Measurements from ENCODE around the gene PDGFA.

The PDGFA gene

DNA sequence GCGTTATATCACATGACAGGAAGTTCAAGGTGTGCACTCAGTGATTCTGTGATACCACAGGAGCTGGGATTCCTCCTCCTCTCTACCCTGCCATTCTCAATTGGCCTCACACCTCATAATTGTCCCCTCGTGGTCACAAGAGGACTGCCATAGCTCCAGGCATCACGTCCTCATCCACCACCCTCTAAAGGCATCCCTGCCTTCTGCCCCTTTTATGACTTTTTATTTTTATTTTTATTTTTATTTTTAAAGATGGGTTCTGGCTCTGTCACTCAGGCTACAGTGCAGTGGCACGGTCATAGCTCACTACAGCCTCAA lies 47.0 kb downstream of the PDGFA start:
- DNase-seq (ENCODE audit: low spot score) = no peak

DNA sequence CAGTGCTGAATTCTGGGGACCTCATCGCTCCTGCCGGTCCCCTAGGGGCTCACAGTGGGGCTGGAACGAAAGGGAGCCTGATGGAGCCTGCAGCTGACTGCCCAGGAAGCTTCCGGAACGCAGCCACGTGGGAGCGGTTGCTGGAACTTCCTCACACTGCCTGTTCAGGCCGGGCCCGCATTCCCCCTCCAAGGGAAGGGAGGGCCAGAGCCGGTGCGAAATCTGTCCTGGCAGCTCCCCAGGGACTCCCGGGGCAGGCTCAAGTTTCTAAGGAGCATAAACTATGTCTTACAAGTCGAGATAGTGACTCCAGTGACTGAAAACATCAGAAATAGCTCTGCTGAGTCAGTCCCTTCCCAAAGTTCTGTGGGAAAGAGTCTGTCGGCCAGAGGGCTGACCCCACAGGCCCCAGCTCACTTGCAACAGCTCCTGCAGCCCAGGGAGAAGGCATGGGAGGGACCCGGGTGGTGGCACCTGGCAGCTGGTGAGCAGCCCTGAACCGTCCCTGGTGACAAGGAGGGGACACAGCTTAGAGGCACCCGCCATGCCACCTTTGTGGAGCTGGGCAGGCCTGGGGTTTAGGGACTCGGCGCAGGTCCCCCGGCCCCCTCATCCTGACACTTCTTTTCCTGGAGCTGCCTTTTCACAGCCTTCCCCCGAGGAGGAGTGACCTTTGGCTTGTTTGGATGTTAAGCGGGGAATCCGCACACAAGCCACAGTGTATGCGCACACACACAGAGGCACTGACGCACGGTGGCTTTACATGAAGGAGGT lies 47.6 kb downstream of the PDGFA start:
- DNase-seq (ENCODE audit: low spot score) = no peak

DNA sequence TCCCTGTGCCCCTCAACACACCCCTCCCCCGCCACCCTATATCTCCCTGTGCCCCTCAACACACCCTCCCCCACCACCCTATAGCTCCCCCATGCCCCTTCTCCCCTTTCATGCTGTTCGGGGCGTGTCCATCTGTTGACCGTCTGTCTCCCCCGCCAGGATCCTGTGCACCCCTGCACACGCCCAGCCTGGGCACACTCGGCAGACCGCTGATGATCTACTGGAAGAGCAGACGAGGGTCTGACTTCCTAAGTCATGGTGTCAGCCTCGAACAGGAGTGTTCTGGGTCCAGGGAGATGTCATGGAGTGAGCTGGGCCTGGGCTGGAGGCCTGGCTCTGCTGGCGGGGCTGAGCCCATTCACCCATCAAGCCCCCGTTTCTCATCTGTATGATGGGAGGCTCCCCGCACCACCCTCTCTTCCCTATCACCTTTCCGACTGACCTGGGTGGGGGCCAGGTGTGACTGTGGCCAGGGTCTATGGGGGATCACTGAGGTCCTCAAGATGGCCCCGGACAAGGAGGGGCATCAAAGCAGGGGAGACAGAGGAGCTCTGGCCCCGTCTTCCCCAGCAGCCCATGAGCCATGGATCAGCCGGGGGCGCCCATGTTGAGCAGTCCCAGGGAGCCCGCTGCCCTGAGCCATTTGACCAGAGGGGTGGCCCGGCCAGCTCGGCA lies 48.3 kb downstream of the PDGFA start:
- no peak for DNase-seq (ENCODE audit: low spot score)

DNA sequence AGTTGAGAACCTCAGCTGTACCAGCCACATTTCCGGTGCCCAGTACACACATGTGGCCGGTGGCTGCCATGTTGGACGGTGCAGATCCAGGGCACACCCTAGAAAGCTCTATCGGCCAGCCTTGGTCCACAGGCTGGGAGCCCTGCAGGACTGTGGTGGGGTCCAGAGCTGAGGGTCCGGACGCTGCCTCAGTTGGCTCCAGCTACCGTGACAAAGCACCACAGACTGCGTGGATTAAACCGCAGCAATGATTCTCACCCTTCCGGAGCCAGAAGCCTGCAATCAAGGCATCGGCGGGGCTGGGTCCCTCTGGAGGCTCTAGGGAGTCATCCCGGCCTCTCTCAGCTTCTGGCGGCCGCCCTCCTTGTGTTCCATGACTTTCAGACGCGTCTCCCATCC lies 50.1 kb downstream of the PDGFA start:
- no peak for DNase-seq (ENCODE audit: low spot score)

DNA sequence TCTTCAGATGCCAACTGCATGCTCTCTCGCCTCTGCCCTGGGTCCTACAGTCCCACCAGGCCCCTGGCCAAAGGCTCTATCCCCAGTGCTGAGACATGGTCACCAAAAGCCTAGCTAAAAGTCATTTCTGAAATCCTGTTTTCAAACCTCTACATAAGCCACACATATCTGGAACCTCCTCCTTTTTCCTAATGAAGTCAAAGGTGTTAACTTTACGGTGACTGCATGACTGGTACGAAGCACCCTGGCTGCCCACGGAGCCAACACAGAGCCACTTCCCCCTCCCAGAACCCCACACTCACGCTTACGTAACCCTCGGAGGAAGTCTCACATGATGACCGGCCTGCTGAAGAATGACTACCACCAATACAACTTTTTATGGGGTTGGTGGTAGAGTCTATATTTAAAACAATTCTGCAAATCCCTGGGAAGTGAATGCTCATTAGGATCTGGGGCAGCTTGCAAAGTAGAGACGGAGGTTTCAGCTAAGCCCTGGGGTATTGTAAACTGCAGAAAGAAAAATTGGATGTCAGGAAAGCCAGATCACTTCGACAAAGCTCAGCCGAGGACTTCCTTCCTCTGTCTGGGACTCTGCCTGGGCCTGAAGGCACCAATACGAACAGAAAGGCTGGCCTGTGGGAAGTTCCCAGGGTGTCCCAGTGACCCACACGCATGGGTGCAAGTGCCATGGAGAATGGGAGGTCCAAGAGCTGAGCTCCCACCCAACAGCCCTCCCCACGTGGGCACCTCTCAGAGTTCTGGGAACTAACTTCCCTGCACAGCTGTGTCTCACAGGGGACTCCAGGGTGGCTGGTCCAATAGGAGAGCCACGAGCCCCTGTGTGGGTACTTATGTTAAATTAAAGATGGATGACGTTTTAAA lies 50.7 kb downstream of the PDGFA start:
- DNase-seq (ENCODE audit: low spot score) = no peak

DNA sequence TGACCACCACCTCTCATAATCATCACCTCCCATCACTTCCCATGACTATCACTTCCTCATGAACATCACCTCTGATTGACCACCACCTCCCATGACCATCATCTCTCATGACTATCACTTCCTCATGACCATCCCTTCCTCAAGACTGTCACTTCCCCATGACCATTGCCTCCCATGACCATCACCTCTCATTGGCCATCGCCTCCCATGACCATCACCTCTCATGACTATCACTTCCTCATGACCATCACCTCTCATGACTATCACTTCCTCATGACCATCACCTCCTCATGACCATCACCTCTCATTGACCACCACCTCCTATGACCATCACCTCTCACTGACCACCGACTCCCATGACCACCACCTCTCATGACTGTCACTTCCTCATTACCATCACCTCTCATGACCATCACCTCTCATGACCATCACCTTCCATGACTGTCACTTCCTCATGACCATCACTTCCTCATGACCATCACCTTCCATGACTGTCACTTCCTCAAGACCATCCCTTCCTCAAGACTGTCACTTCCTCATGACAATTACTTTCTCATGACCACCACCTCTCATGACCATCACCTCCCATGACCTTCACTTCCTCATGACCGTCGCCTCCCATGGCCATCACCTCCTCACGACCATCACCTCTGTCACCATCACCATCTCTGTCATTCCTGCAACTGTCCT lies 51.6 kb downstream of the PDGFA start:
- no peak for DNase-seq (ENCODE audit: low spot score)

DNA sequence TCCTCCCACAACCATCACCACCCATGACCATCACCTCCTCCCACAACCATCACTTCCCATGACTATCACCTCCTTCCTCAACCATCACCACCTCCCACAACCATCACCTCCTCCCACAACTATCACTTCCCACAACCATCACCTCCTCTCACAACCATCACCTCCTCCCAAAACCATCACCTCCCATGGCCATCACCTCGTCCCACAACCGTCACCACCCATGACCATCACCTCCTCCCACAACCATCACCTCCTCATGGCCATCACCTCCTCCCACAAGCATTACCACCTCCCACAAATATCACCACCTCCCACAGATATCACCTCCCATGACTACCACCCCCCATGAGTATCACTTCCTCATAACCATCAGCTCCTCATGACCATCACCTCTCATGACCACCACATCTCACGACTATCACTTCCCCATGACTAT lies 52.2 kb downstream of the PDGFA start:
- DNase-seq (ENCODE audit: low spot score) = no peak

DNA sequence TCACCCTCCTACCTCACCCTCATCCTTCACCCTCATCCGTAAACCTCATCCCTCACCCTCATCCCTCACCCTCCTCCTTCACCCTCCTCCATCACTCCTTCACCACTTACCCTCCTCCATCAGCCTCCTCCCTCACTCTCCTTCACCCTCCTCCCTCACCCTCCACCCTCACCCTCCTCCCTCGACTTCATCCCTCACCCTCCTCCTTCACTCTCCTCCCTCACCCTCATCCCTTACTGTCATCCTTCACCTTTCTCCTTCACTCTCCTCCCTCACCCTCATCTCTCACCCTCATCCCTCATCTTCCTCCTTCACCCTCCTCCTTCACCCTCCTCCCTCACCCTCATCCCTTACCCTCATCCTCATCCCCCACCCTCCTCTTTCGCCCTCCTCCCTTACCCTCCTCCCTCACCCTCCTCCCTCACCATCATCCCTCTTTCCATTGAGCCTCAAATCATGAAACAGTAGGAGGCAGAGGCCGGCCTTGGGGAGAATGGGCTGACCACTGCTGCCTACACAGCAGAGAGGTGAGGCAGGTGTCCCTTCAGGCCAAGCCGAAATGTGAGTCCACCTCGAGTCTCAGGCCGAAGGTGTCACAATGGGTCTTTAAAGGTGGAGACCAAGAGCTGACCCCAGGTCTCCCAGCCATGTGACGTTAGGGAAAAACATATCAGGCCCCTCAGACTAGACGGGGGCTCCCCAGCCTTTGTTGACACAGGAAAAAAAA lies 53.0 kb downstream of the PDGFA start:
- DNase-seq (ENCODE audit: low spot score) = no peak

DNA sequence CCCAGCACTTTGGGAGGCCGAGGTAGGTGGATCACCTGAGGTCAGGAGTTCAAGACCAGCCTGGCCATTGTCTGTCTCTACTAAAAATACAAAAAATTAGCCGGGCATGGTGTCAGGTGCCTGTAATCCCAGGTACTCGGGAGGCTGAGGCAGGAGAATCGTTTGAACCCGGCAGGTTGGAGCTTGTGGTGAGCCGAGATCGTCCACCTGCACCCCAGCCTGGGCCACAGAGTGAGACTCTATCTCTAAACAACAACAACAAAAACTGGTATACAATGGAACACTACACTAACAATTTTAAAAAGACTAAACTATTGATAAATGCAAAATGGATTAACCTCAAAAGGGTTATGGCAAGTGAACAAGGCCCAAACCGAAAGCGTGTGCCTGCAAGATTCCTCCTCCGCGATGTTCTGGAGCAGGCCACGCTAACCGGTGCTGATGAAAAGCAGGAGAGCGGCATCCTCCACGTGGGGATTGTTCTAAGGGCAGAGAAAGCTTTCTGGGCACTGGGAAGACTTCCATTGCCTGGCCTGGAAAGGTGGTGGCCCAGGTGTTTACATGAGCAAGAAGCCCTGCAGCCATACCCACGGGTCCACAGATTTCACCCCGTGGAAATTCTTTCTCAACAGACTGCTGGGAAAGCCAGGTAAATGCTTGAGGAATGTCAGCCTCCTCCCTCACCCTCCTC lies 53.8 kb downstream of the PDGFA start:
- no peak for DNase-seq (ENCODE audit: low spot score)

DNA sequence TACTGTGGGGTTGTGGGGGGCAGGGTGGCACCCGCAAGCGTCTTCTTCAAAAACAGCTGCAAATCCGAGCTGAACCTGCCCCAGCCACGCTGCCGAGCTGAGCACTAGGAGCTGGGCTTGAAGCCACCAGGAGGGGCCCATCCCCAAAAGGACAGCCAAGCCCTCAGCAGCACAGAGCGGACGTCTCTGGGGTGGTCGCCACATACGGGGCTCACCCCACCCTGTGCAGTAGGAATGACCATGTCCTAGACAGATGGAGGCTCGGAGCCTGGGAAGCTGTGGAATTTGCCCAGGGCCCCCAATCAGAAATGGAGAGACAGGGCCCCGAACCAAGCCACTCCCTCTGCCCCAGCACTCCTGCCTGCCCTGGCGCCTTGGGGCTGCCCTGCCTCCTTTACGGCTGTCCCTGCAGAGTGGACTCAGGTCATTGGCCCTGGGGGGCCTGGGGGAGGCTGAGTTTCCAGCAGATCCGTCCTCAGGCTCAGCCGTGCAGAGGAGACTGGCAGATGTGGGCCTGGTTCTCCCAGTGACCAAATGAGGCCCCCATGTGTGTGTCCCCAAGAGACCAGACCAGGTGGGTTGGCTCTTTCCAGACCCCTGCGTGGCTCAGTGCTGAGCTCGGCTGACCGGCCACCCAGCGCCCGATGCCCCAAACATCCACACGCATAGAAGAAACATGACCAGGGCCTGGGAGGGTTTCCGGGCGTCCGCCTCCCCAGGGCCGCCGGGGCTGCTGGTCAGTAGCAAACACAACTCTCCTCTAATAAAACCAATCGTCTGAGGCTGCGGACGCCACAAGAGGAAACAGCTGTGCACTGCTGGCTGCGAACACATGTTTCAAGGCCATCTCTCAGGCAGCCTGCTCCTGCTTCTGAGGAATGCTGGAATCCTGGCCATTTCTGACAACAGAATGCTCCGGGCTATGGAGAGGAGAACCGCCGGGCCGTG lies 54.9 kb downstream of the PDGFA start:
- no peak for DNase-seq (ENCODE audit: low spot score)

DNA sequence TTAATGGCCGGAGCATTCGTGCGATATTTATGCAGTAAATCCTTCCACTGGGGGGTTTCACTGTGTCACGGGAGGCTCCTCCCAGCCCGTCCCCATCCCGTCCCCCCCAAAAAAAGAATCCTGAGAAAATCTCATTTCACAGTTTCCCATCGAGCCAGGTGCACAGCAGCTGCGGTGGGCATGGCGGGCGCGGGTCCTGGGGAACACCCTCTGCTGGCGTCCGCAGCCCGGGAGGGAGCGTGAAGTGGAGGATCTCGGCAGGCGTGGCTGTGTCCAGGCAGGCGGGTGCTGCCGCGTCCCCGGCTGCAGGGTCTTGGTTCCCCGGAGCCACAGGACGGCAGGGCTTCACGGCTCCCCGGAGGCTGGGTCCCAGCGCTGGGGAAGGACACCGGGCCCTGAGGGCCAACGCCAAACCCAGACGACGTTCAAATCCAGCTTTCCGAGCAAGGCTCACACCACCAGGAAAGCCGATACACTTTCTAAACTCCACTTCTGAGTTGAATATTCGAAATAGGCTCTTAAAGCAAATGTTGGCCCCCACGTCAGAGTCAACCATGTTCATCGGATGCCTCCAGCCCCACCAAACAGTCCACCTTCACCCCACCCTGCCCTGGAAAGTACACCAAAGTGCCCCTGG lies 55.7 kb downstream of the PDGFA start:
- DNase-seq (ENCODE audit: low spot score) = no peak

DNA sequence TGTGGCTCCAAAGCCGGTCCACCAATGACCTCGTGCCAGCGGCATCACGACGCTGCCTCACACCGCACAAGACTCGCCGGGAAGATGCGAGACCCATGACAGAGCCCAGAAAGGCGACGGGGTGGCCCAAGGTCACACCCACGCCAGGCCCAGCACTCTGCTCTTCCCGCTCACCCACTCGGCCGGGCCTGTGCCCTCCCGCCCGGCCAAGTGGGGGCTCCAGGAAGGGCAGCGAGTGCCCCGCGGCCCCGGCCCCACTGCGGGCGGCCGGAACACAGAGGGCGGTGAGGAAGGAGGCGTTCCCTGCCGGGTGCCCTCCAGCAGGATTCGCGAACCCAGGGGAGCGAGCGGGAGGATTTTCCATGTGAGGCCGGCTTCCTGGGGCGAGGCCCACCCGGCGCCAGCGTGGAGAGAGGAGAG lies 56.3 kb downstream of the PDGFA start:
- no peak for DNase-seq (ENCODE audit: low spot score)

DNA sequence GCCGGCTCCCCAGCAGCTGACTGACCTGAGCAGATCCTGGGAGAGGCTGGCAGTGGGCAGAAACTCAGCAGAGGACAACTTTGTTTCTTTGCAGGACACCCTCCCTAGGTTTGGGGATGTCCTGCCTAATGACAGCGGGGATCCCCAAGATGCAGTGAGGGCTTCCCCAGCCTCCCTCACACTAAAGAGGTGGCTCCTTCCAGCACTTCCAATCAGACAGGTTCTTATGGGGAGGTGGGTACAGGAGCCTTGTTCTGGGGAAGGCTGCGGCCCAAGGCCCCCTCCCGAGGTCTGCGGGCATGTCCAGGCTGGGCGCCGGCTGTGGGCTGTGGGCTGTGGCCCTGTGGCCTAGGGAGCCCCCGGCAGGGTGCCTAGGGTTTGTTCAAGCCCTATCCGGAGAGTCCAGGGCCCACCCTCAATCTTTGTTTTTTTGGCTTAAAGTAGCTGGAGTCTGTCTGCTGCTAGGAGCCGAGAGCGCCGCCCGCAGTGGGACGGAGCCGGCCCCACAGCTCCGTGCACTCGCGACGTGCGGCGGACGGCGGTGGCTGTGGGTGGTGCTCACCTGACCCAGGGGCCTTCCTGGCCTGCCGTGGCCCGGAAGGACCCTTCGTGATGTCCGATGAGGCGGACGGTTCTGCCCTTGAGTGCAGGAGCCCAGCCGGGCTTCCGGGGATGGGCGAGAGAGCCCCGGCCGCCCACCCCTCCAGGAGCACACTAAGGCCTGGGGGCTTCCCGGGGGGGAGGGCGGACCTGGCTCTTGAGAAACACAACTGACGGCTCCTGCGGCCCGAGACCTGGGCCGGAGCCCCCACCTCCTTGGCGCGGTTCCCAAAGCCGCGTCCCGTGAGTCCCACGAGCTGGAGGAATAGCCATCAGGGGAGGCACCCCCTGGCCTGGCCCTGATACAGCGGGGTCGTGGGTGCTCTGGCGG lies 57.2 kb downstream of the PDGFA start:
- no peak for DNase-seq (ENCODE audit: low spot score)

DNA sequence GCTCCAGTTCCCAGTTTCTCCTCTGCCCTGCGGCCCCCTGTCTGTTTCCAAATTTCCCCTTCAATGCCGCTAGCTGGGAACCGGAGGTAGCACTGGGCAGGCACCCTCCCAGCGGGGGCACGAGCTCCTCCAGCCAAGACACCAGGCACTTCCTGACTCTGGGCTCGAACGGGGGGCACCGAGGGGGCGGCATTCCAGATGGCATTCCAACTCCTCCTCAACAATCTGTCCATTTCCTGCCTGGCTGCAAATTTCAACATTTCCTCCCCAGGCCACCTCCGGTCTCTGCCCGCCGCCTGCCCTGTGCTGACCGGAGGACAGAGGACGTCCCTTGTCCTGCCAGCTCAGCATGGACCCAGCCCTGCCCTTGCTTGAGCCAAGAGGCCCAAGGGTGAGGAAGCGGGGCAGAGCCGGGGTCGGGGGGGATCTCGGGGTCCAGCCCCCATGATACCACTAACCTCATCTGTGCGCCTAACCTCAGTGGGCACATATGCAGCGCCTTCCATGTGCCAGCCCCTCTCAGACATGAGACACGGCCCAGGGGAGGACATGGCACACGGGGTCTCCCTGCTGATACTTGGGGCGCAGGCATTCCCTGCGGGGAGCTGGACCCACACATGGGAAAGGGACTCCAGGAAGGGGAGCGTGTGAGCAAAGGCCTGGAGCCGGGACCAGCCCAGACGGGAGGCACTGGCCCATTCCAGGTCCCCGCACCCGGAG lies 58.0 kb downstream of the PDGFA start:
- DNase-seq (ENCODE audit: low spot score) = no peak

DNA sequence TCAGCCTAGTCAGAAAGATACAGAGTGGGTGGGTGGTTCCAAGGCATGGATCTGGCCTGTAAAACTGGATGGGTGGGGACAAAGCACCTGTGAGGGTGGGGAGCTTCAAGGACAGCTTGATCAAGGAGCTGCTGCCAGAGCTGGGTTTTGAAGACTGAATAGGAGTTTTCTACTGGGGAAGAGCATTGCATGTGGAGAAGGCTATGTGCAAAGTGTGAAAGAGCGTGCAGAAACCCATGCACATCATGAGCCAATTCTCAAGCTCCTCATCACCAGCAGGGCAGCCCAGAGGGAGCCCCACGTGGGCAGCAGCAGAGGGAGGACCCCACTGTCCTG lies 58.6 kb downstream of the PDGFA start:
- no peak for DNase-seq (ENCODE audit: low spot score)

DNA sequence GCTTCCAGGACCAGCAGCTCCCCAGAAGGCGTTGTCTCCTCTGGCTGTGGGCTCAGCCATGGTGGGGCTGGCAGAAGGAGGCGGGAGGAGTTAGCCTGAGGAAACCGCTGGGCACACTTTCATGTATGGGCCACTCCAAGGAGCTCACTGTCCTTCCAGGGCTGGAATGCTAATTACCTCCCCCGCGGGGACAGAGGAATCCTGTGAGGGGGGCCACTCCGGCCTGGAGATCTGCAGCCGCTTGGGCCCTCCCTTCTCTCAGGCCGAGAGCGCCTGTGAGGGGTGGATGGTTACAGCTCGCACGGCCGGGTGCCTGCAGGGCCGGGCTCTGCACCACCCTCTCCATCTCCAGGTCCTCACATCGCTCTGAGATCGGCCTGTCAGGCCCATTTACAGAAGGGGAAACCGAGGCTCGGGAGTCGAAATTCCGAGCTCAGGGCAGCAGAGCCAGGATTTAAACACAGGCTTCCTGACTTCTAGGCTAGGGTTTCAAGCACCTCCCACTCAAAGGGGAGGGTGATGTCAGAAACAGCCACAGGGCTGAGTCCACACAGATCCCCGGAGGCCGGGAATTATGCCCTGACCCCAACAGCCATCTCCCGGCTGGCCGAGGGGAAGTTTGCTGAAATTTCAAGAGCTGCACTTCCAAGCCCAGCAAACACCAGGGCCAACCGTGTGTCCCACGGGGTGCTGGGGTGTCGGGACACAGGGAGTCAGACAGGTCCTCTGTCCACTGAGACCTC lies 59.1 kb downstream of the PDGFA start:
- DNase-seq (ENCODE audit: low spot score) = no peak
